Progenitor cell of endocrine pancreas (in vitro differentiated cells): ENCODE results near the gene BRD3OS. TPM values are rescaled to one million over a fixed set of nuclear protein-coding genes. Genes with fewer than 3 reads are reported as not detected.

Experiments
- DNase-seq: peaks from one replicate; pipeline ENCODE4 v3.0.0; 2021; ENCODE audit warnings: low spot score; ENCODE audit not compliant: unreplicated experiment
- H3K27ac Mint-ChIP-seq: 2 replicates; pipeline ENCODE4 v1.8.0; 2021; ENCODE audit warnings: mild to moderate bottlenecking, moderate library complexity, mixed read lengths
- H3K27me3 Mint-ChIP-seq: 2 replicates; pipeline ENCODE4 v1.8.0; 2021; ENCODE audit warnings: mixed read lengths
- H3K36me3 Mint-ChIP-seq: 2 replicates; pipeline ENCODE4 v1.8.0; 2022; ENCODE audit warnings: mixed read lengths; ENCODE audit not compliant: insufficient read depth
- H3K4me1 Mint-ChIP-seq: 2 replicates; pipeline ENCODE4 v1.8.0; 2021; ENCODE audit warnings: low read depth, mixed read lengths
- H3K4me3 Mint-ChIP-seq: 2 replicates; pipeline ENCODE4 v1.8.0; 2021; ENCODE audit warnings: low read depth, mild to moderate bottlenecking, moderate library complexity, mixed read lengths
- H3K9me3 Mint-ChIP-seq: 2 replicates; pipeline ENCODE4 v1.8.0; 2021; ENCODE audit warnings: low read depth, mixed read lengths
- CTCF ChIP-seq: fragments of 200-600 bp; sonication (generic); IDR thresholded peaks from one replicate; pipeline ENCODE4 v1.5.0; 2021; ENCODE audit warnings: antibody characterized with exemption, mild to moderate bottlenecking; ENCODE audit not compliant: unreplicated experiment
- long read RNA-seq: library from polyadenylated mRNA; unstranded; transcript quantifications from one replicate; pipeline ENCODE4 v2.0.0, GENCODE V29; 2020
- total RNA-seq: library from RNA; stranded (reverse); gene quantifications from 2 replicates; pipeline ENCODE4 v1.2.1, GENCODE V29; 2021

BRD3OS gene
- total RNA-seq = 21.8 and 28.0 TPM in 2 replicates
- long read RNA-seq, full-length matches to known transcripts = 60 of 86 reads
- long read RNA-seq, partial matches to known transcripts = 7 of 86 reads
- long read RNA-seq, other reads (novel, unspliced or antisense) = 19 of 86 reads

- Mint-ChIP-seq H3K27ac (no peak within 1 kb of the TSS), H3K9me3 (no peaks in the 10 kb centered on the region), H3K27me3 (no peaks in the 10 kb centered on the region), H3K4me1 (no peaks in the 10 kb centered on the region), H3K36me3 (peaks cover 4% of the 10 kb centered on the region), H3K4me3 (peak within 1 kb of the TSS; percentile 73)
- DNase-seq = peak; percentile 93
- TF ChIP-seq CTCF = no peak
These were observed at the start of gene BRD3OS for GRCh38 chr9:134024828-134025605. Gene BRD3OS, plus strand, starts transcription at chr9:134025481. Its CDS starts 1,267 bp downstream, at chr9:134026748.

GRCh38 chr9:133975511-133975910 lies 49.8 kb upstream of the BRD3OS start:
- no peak for TF ChIP-seq CTCF
- no peak for DNase-seq
- H3K4me1 Mint-ChIP-seq = peaks cover 58% of the 10 kb centered on the region
- no peaks in the 10 kb centered on the region for H3K9me3 Mint-ChIP-seq
- no peaks in the 10 kb centered on the region for H3K36me3 Mint-ChIP-seq
- H3K27ac Mint-ChIP-seq = no peak overlapping the region
- H3K27me3 Mint-ChIP-seq = no peaks in the 10 kb centered on the region
- no peak overlapping the region for H3K4me3 Mint-ChIP-seq

- H3K36me3 Mint-ChIP-seq = no peaks in the 10 kb centered on the region
- peaks cover 58% of the 10 kb centered on the region for H3K4me1 Mint-ChIP-seq
- no peak for TF ChIP-seq CTCF
- DNase-seq = no peak
- no peak overlapping the region for H3K4me3 Mint-ChIP-seq
- H3K27ac Mint-ChIP-seq = no peak overlapping the region
- H3K27me3 Mint-ChIP-seq = no peaks in the 10 kb centered on the region
- no peaks in the 10 kb centered on the region for H3K9me3 Mint-ChIP-seq
These were observed 49.0 kb upstream of the BRD3OS start for GRCh38 chr9:133976191-133976861.

GRCh38 chr9:133976887-133977286 lies 48.4 kb upstream of the BRD3OS start:
- H3K27me3 Mint-ChIP-seq = no peaks in the 10 kb centered on the region
- no peak for TF ChIP-seq CTCF
- no peaks in the 10 kb centered on the region for H3K9me3 Mint-ChIP-seq
- H3K4me3 Mint-ChIP-seq = no peak overlapping the region
- peaks cover 55% of the 10 kb centered on the region for H3K4me1 Mint-ChIP-seq
- no peak overlapping the region for H3K27ac Mint-ChIP-seq
- H3K36me3 Mint-ChIP-seq = no peaks in the 10 kb centered on the region
- DNase-seq = no peak

- H3K27me3 Mint-ChIP-seq = no peaks in the 10 kb centered on the region
- H3K4me3 Mint-ChIP-seq = no peak overlapping the region
- H3K27ac Mint-ChIP-seq = peak overlapping the region; percentile 52
- peaks cover 48% of the 10 kb centered on the region for H3K4me1 Mint-ChIP-seq
- no peaks in the 10 kb centered on the region for H3K9me3 Mint-ChIP-seq
- H3K36me3 Mint-ChIP-seq = no peaks in the 10 kb centered on the region
- no peak for TF ChIP-seq CTCF
- no peak for DNase-seq
These were observed 47.7 kb upstream of the BRD3OS start for GRCh38 chr9:133977421-133978201.
